ENCODE data around the gene TBC1D22A. TPM values are rescaled to one million over a fixed set of nuclear protein-coding genes. Genes with fewer than 3 reads are reported as not detected.

Gene TBC1D22A
- total and polyA plus RNA-seq, 4 donors: 4.1 to 12.4 (median 8.4) TPM

DNA sequence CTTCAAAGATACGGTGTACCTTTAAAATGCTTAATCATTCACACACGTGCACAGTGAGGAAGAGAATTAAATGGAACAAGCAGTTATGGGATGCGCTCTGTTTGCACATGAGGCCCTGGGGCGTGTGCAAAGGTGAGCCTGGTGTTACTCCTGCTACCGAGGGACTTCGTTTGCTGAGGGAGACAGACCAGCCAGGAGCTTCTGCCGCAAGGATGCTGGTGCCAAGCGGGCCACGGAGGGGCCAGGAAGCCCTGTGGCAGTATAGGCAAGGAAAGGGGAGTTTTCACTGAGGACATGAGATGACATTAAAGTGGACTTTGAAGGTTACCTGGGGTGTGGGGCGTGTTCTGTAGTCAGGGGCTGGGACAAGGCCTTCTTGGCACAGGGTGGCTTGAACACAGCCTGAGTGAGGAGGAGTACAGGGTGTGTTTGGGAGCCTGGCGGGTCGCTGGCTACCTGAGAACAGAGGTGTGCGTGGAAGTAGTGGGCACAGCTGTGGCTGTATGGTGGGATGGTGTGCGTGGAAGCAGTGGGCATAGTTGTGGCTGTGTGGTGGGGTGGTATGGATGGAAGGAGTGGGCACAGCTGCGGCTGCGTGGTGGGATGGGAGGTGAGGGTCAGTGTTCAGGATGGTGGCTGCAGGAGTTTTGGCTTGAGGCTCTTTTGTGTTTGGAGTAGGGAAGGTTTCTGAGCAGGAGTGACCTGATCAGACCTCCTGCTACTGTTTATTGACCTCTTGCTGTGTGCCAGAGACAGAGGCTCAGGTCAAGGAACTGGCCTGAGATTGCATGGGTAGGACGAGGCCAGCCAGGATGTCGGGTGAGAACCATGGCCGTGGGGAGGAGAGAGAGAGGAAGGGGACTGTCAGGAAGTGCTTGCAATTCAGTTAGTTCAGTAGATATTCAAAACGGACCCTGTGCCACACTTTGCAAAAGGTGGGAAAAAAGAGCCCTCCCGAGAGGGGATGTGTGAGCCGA lies 13.7 kb downstream of the TBC1D22A start:
- H3K4me1 ChIP-seq (ENCODE audit: control insufficient read depth in 4 of 4, insufficient read depth in 4 of 4, low read length in 3 of 4): peaks cover 9 to 37% (median 16%) of the 10 kb centered on the region in 4 donors

DNA sequence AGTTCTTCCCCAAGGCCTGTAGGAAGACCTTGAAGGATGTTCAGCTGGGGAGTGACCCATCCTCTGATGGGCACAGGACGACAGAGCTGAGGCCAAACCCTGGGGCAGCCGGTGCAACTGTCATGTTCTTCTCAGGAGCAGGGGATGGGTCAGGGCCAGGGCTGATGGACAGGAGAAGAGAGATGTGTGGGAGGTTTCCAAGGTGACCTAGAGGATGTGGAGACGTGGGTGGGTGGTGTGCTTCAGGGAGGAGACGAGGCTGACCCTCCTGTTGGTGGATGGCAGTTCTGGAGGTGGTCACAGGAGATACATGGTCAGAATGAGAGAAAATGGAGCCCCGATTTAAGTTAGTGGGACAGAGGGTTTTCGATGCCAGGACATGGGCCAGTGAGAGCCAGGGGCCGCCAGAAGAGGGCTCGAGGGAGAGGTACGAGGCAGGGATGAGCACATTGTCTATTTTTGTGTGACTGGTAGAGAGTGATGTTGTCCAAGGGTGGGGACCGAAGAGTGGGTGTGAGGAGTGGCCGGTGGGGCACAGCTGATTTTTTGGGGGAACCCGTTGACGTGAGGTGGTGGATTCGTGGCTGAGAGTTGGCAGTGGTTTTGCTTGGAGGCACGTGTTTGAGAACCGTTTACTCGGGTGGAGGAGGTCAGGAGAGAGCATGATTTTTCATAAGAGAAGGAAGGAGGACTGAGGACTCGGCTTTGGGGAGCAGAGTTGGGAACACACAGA lies 14.6 kb downstream of the TBC1D22A start:
- H3K27ac ChIP-seq (ENCODE audit: low read depth in 1 of 2, low read length in 2 of 2): no peak overlapping the region
- DNase-seq (ENCODE audit: low spot score): no peak
- peaks cover 9 to 37% (median 16%) of the 10 kb centered on the region in 4 donors for H3K4me1 ChIP-seq (ENCODE audit: control insufficient read depth in 4 of 4, insufficient read depth in 4 of 4, low read length in 3 of 4)
- H3K4me3 ChIP-seq (ENCODE audit: low read depth in 1 of 3, low read length in 3 of 3): no peak overlapping the region
- H3K9ac ChIP-seq (ENCODE audit: low read depth in 1 of 2, low read length in 2 of 2): no peak overlapping the region
- H3K36me3 ChIP-seq (ENCODE audit: control insufficient read depth in 4 of 4, insufficient read depth in 3 of 4, low read depth in 1 of 4, low read length in 3 of 4): no peaks in the 10 kb centered on the region
- 83% methylated on average over 18 of the region's 18 CpGs for WGBS
- H3K9me3 ChIP-seq (ENCODE audit: control insufficient read depth in 4 of 4, low read length in 3 of 4): no peaks in the 10 kb centered on the region
- no peaks in the 10 kb centered on the region for H3K27me3 ChIP-seq (ENCODE audit: control insufficient read depth in 4 of 4, insufficient read depth in 4 of 4, low read length in 3 of 4)
- no peak for TF ChIP-seq TAF1 (conservative IDR thresholded peaks at IDR 0.05)
- TF ChIP-seq EGR1 (IDR thresholded peaks at IDR 0.05; ENCODE audit: low read depth in 2 of 2): no peak
- TF ChIP-seq, protein P1, sequence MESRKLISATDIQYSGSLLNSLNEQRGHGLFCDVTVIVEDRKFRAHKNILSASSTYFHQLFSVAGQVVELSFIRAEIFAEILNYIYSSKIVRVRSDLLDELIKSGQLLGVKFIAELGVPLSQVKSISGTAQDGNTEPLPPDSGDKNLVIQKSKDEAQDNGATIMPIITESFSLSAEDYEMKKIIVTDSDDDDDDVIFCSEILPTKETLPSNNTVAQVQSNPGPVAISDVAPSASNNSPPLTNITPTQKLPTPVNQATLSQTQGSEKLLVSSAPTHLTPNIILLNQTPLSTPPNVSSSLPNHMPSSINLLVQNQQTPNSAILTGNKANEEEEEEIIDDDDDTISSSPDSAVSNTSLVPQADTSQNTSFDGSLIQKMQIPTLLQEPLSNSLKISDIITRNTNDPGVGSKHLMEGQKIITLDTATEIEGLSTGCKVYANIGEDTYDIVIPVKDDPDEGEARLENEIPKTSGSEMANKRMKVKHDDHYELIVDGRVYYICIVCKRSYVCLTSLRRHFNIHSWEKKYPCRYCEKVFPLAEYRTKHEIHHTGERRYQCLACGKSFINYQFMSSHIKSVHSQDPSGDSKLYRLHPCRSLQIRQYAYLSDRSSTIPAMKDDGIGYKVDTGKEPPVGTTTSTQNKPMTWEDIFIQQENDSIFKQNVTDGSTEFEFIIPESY (IDR thresholded peaks at IDR 0.05): no peak
- TF ChIP-seq HNF4G (IDR thresholded peaks at IDR 0.05): no peak
- TF ChIP-seq FOXA1 (IDR thresholded peaks at IDR 0.05): no peak
- no peak for TF ChIP-seq NR2F2 (IDR thresholded peaks at IDR 0.05)
- TF ChIP-seq, protein P2, sequence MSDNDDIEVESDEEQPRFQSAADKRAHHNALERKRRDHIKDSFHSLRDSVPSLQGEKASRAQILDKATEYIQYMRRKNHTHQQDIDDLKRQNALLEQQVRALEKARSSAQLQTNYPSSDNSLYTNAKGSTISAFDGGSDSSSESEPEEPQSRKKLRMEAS (IDR thresholded peaks at IDR 0.05): no peak
- no peak for TF ChIP-seq YY1 (IDR thresholded peaks at IDR 0.05)
- no peak for TF ChIP-seq RAD21 (IDR thresholded peaks at IDR 0.05)
- TF ChIP-seq RXRA (IDR thresholded peaks at IDR 0.05): no peak
- no peak for TF ChIP-seq HNF4A (conservative IDR thresholded peaks at IDR 0.05)
- TF ChIP-seq, protein P3, sequence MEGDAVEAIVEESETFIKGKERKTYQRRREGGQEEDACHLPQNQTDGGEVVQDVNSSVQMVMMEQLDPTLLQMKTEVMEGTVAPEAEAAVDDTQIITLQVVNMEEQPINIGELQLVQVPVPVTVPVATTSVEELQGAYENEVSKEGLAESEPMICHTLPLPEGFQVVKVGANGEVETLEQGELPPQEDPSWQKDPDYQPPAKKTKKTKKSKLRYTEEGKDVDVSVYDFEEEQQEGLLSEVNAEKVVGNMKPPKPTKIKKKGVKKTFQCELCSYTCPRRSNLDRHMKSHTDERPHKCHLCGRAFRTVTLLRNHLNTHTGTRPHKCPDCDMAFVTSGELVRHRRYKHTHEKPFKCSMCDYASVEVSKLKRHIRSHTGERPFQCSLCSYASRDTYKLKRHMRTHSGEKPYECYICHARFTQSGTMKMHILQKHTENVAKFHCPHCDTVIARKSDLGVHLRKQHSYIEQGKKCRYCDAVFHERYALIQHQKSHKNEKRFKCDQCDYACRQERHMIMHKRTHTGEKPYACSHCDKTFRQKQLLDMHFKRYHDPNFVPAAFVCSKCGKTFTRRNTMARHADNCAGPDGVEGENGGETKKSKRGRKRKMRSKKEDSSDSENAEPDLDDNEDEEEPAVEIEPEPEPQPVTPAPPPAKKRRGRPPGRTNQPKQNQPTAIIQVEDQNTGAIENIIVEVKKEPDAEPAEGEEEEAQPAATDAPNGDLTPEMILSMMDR (IDR thresholded peaks at IDR 0.05; ENCODE audit: low read depth, low read length, missing input control): no peak
- TF ChIP-seq SP1 (IDR thresholded peaks at IDR 0.05): no peak
- TF ChIP-seq, protein P4, sequence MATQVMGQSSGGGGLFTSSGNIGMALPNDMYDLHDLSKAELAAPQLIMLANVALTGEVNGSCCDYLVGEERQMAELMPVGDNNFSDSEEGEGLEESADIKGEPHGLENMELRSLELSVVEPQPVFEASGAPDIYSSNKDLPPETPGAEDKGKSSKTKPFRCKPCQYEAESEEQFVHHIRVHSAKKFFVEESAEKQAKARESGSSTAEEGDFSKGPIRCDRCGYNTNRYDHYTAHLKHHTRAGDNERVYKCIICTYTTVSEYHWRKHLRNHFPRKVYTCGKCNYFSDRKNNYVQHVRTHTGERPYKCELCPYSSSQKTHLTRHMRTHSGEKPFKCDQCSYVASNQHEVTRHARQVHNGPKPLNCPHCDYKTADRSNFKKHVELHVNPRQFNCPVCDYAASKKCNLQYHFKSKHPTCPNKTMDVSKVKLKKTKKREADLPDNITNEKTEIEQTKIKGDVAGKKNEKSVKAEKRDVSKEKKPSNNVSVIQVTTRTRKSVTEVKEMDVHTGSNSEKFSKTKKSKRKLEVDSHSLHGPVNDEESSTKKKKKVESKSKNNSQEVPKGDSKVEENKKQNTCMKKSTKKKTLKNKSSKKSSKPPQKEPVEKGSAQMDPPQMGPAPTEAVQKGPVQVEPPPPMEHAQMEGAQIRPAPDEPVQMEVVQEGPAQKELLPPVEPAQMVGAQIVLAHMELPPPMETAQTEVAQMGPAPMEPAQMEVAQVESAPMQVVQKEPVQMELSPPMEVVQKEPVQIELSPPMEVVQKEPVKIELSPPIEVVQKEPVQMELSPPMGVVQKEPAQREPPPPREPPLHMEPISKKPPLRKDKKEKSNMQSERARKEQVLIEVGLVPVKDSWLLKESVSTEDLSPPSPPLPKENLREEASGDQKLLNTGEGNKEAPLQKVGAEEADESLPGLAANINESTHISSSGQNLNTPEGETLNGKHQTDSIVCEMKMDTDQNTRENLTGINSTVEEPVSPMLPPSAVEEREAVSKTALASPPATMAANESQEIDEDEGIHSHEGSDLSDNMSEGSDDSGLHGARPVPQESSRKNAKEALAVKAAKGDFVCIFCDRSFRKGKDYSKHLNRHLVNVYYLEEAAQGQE (IDR thresholded peaks at IDR 0.05): no peak

More for the DNA sequence above, 13.7 kb downstream of the TBC1D22A start:
- DNase-seq (ENCODE audit: low spot score): no peak
- Histone ChIP-seq H3K27ac (ENCODE audit: low read depth in 1 of 2, low read length in 2 of 2) (peak overlapping the region in 1 of 2 donors; percentile 2), H3K4me3 (ENCODE audit: low read depth in 1 of 3, low read length in 3 of 3) (no peak overlapping the region), H3K9me3 (ENCODE audit: control insufficient read depth in 4 of 4, low read length in 3 of 4) (no peaks in the 10 kb centered on the region), H3K36me3 (ENCODE audit: control insufficient read depth in 4 of 4, insufficient read depth in 3 of 4, low read depth in 1 of 4, low read length in 3 of 4) (no peaks in the 10 kb centered on the region), H3K9ac (ENCODE audit: low read depth in 1 of 2, low read length in 2 of 2) (no peak overlapping the region), H3K27me3 (ENCODE audit: control insufficient read depth in 4 of 4, insufficient read depth in 4 of 4, low read length in 3 of 4) (no peaks in the 10 kb centered on the region)
- TF ChIP-seq NR2F2 (IDR thresholded peaks at IDR 0.05): peak; percentile 88
- peak; percentile 41 to 63 for TF ChIP-seq RXRA (IDR thresholded peaks at IDR 0.05)
- no peak for TF ChIP-seq HNF4G (IDR thresholded peaks at IDR 0.05)
- TF ChIP-seq, protein P2 (IDR thresholded peaks at IDR 0.05): no peak
- no peak for TF ChIP-seq RAD21 (IDR thresholded peaks at IDR 0.05)
- TF ChIP-seq JUND (IDR thresholded peaks at IDR 0.05): no peak
- TF ChIP-seq, protein P3 (IDR thresholded peaks at IDR 0.05; ENCODE audit: low read depth, low read length, missing input control): no peak
- no peak for TF ChIP-seq SP1 (IDR thresholded peaks at IDR 0.05)
- no peak for TF ChIP-seq FOXA1 (IDR thresholded peaks at IDR 0.05)
- TF ChIP-seq YY1 (IDR thresholded peaks at IDR 0.05): no peak
- no peak for TF ChIP-seq GABPA (IDR thresholded peaks at IDR 0.05 in 1 of 2, conservative IDR thresholded peaks at IDR 0.05 in 1 of 2)
- TF ChIP-seq TAF1 (conservative IDR thresholded peaks at IDR 0.05): no peak
- TF ChIP-seq HNF4A (conservative IDR thresholded peaks at IDR 0.05): no peak
- no peak for TF ChIP-seq FOXA2 (IDR thresholded peaks at IDR 0.05)
- 64% methylated on average over 22 of the region's 22 CpGs for WGBS
